ENCODE data around the gene IL7R.

- TF ChIP-seq ZNF558 (tag by site-specific recombination; IDR thresholded peaks at IDR 0.05) (no peak), ZNF350 (tag by site-specific recombination; IDR thresholded peaks at IDR 0.05) (no peak), ZNF274 (IDR thresholded peaks at IDR 0.05; ENCODE audit: low read length) (no peak), ZNF274 (tag by site-specific recombination; IDR thresholded peaks at IDR 0.05; ENCODE audit: borderline replicate concordance) (no peak), ZBTB20 (tag by site-specific recombination; IDR thresholded peaks at IDR 0.05) (no peak), CTCF (tag by site-specific recombination; IDR thresholded peaks at IDR 0.05) (no peak), WT1 (tag by site-specific recombination; IDR thresholded peaks at IDR 0.05) (no peak), ZNF747 (tag by site-specific recombination; IDR thresholded peaks at IDR 0.05) (no peak)
These were observed 20.2 kb downstream of the IL7R start for GRCh38 chr5:35876922-35877321.

Measured in HEK293 (cell line).